HepG2 (cell line): Measurements from ENCODE around the gene LOXL4. TPM values are rescaled to one million over a fixed set of nuclear protein-coding genes. Genes with fewer than 3 reads are reported as not detected.
A peak's percentile ranks its signal among the peaks of the same experiment; 100 is the strongest.

Experiments used
- ATAC-seq: fragments of 200-7000 bp; cut with Tn5 transposase; 3 replicates; pipeline ENCODE4 v1.9.1; 2020; ENCODE audit warnings: mild to moderate bottlenecking, moderate library complexity
- BruUV-seq: library from RNA; stranded (reverse); fragments of 400-500 nt; replicated peaks from 2 replicates; lab custom pipeline; 2021; lab: Mats Ljungman, UMichigan
- CTCF ChIA-PET: fragments of 300-600 bp; formaldehyde crosslinking; extraction: SDS; loops from one replicate; lab custom pipeline; 2021; ENCODE audit warnings: low total read pairs, inconsistent platforms, low intra/inter-chr PET ratio; lab: Yijun Ruan, JAX
- POLR2A ChIA-PET: fragments of 350-600 bp; sonication (Branson Sonifier 250); formaldehyde crosslinking; loops from one replicate; lab custom pipeline; 2020; ENCODE audit warnings: antibody characterized with exemption, inconsistent platforms; lab: Yijun Ruan, JAX
- DNase-seq: peaks from one replicate; pipeline ENCODE4 v3.0.0-alpha.2; 2015; ENCODE audit warnings: low spot score
- FAIRE-seq: peaks from 3 replicates; lab custom pipeline; 2011; peaks lifted over from hg19 to GRCh38; lab: Jason Lieb, UNC
- H2AFZ ChIP-seq: one replicate; pipeline ENCODE4 v1.6.1; 2011; ENCODE audit warnings: low read length, inconsistent platforms
- H3K27ac ChIP-seq: fragments of 300-600 bp; 3 replicates; pipeline ENCODE4 v1.8.0; 2011; ENCODE audit warnings: mixed run types, mild to moderate bottlenecking, mixed read lengths, low read length, inconsistent platforms; ENCODE audit not compliant: insufficient read depth; ENCODE audit errors: extremely low read length
- H3K27me3 ChIP-seq, 2 experiments: fragments of 200-600 bp in 1 of 2; 2 replicates in 1 of 2; 3 replicates in 1 of 2; pipeline versions ENCODE4 v1.6.0 to v1.8.0; 2011; ENCODE audit warnings: low read length in 2 of 2, mild to moderate bottlenecking in 2 of 2, moderate library complexity in 2 of 2, inconsistent platforms in 1 of 2; ENCODE audit not compliant: insufficient read depth in 2 of 2, control insufficient read depth in 1 of 2
- H3K36me3 ChIP-seq, 2 experiments: fragments of 200-600 bp in 1 of 2; replicated peaks in 1 of 2; 2 replicates in 1 of 2; 3 replicates in 1 of 2; pipeline versions ENCODE4 v1.5.1 to v1.8.0; 2011; ENCODE audit warnings: low read length in 2 of 2, inconsistent platforms in 1 of 2; ENCODE audit not compliant: insufficient read depth in 2 of 2, control insufficient read depth in 1 of 2
- H3K4me1 ChIP-seq: 2 replicates; pipeline ENCODE4 v1.5.1; 2012; ENCODE audit warnings: low read length, inconsistent platforms; ENCODE audit not compliant: insufficient read depth
- H3K4me2 ChIP-seq: 2 replicates; pipeline ENCODE4 v1.6.0; 2011; ENCODE audit warnings: low read depth, low read length, inconsistent platforms
- H3K4me3 ChIP-seq, 3 experiments: fragments of 200-600 bp in 1 of 3; sonication (generic), shearing (Covaris generic) in 1 of 3; replicated peaks in 1 of 3; 2 replicates each; pipeline ENCODE4 v1.5.1; 2011 to 2016; ENCODE audit warnings: low read length in 3 of 3, inconsistent platforms in 2 of 3, low read depth in 2 of 3, mild to moderate bottlenecking in 2 of 3, control low read depth in 1 of 3, mixed read lengths in 1 of 3; ENCODE audit not compliant: insufficient read depth in 1 of 3
- H3K79me2 ChIP-seq: one replicate; pipeline ENCODE4 v1.6.1; 2011; ENCODE audit warnings: low read length, inconsistent platforms; ENCODE audit not compliant: insufficient read depth
- H3K9ac ChIP-seq: 2 replicates; pipeline ENCODE4 v1.6.0; 2011; ENCODE audit warnings: mild to moderate bottlenecking, low read depth, low read length, inconsistent platforms; ENCODE audit not compliant: insufficient read depth
- H3K9me3 ChIP-seq: 2 replicates; pipeline ENCODE4 v1.5.1; 2012; ENCODE audit warnings: mild to moderate bottlenecking, low read length
- H4K20me1 ChIP-seq: 2 replicates; pipeline ENCODE4 v1.6.0; 2011; ENCODE audit warnings: inconsistent platforms, mild to moderate bottlenecking, low read length, moderate library complexity; ENCODE audit not compliant: insufficient read depth
- ATF4 ChIP-seq, 2 experiments: fragments of 450-650 bp in 1 of 2; sonication (generic) in 1 of 2; formaldehyde crosslinking; IDR thresholded peaks; 2 replicates each; pipeline versions ENCODE4 v1.5.0 to v1.8.0; 2020 to 2022; ENCODE audit warnings: mild to moderate bottlenecking in 1 of 2, missing genetic modification reagents in 1 of 2
- CREBL2 ChIP-seq: sonication (generic); formaldehyde crosslinking; IDR thresholded peaks from 2 replicates; pipeline ENCODE4 v1.8.1; 2023; ENCODE audit warnings: missing genetic modification reagents, mild to moderate bottlenecking, borderline replicate concordance
- FOSL2 ChIP-seq: sonication (generic); formaldehyde crosslinking; IDR thresholded peaks from 2 replicates; pipeline ENCODE4 v1.4.0; 2020; ENCODE audit warnings: missing genetic modification reagents
- GABPA ChIP-seq, 2 experiments: IDR thresholded peaks; 2 replicates each; pipeline ENCODE4 v1.6.1; 2011 to 2016; ENCODE audit warnings: low read depth in 2 of 2, low read length in 1 of 2, missing biosample characterization in 1 of 2, missing genetic modification characterization in 1 of 2
- HDAC1 ChIP-seq: sonication (generic); formaldehyde crosslinking; IDR thresholded peaks from 2 replicates; pipeline ENCODE4 v1.5.1; 2020; ENCODE audit warnings: mild to moderate bottlenecking, missing genetic modification reagents
- HMG20A ChIP-seq: IDR thresholded peaks from 2 replicates; pipeline ENCODE4 v1.6.1; 2016; ENCODE audit warnings: borderline replicate concordance
- NFIC ChIP-seq: IDR thresholded peaks from 2 replicates; pipeline ENCODE4 v1.6.1; 2012; ENCODE audit warnings: mild to moderate bottlenecking, low read length, inconsistent platforms
- NKX3-1 ChIP-seq: sonication (generic); formaldehyde crosslinking; IDR thresholded peaks from 2 replicates; pipeline ENCODE4 v1.5.0; 2020; ENCODE audit warnings: missing genetic modification reagents
- NR2C2 ChIP-seq: sonication (generic); formaldehyde crosslinking; IDR thresholded peaks from 2 replicates; pipeline ENCODE4 v1.4.0; 2020; ENCODE audit warnings: missing genetic modification reagents, mild to moderate bottlenecking, moderate library complexity, borderline replicate concordance
- PPARG ChIP-seq: conservative IDR thresholded peaks from 2 replicates; pipeline ENCODE4 v1.6.1; 2016; ENCODE audit warnings: missing biosample characterization, missing genetic modification reagents
- PRDM15 ChIP-seq: sonication (generic); formaldehyde crosslinking; IDR thresholded peaks from 2 replicates; pipeline ENCODE4 v1.4.0; 2020; ENCODE audit warnings: missing genetic modification reagents
- RXRA ChIP-seq: sonication (generic); formaldehyde crosslinking; IDR thresholded peaks from 2 replicates; pipeline ENCODE4 v1.5.1; 2020; ENCODE audit warnings: missing genetic modification reagents
- SALL1 ChIP-seq: sonication (generic); formaldehyde crosslinking; IDR thresholded peaks from 2 replicates; pipeline ENCODE4 v1.8.0; 2022; ENCODE audit warnings: mild to moderate bottlenecking, missing genetic modification reagents
- SOX13 ChIP-seq, 3 experiments: fragments of 450-650 bp in 1 of 3; sonication (generic) in 1 of 3; formaldehyde crosslinking in 1 of 3; IDR thresholded peaks in 2 of 3; conservative IDR thresholded peaks in 1 of 3; 2 replicates each; pipeline versions ENCODE4 v1.5.0 to v1.6.1; 2016 to 2020; ENCODE audit warnings: antibody characterized with exemption in 1 of 3, mild to moderate bottlenecking in 1 of 3, missing compliant biosample characterization in 1 of 3, missing genetic modification reagents in 1 of 3, moderate library complexity in 1 of 3
- SOX5 ChIP-seq: IDR thresholded peaks from 2 replicates; pipeline ENCODE4 v1.6.1; 2016; ENCODE audit warnings: borderline replicate concordance
- XRCC5 ChIP-seq: fragments of 200-400 bp; formaldehyde crosslinking; optimal IDR thresholded peaks from 2 replicates; pipeline ENCODE3; 2017; ENCODE audit warnings: mild to moderate bottlenecking, low read length
- ZKSCAN8 ChIP-seq: IDR thresholded peaks from 2 replicates; pipeline ENCODE4 v1.6.1; 2016; ENCODE audit warnings: borderline replicate concordance, missing genetic modification reagents, missing compliant biosample characterization
- ZNF446 ChIP-seq: sonication (generic); formaldehyde crosslinking; IDR thresholded peaks from 2 replicates; pipeline ENCODE4 v1.5.0; 2020; ENCODE audit warnings: mild to moderate bottlenecking, missing genetic modification reagents
- ZNF501 ChIP-seq: sonication (generic); formaldehyde crosslinking; IDR thresholded peaks from 2 replicates; pipeline ENCODE4 v1.5.1; 2020; ENCODE audit warnings: mild to moderate bottlenecking, moderate library complexity, missing genetic modification reagents
- WGBS: methylation state at CpG from one replicate; pipeline ENCODE4 v1.1.6; 2017; ENCODE audit warnings: low lambda C conversion rate; 5-methylcytosine and 5-hydroxymethylcytosine counted together
- in situ Hi-C: cut with HindIII; loops from 2 replicates; pipeline ENCODE4 v1.10.0; 2017; ENCODE audit warnings: low pct_unique_long_range_greater_than_20kb; ENCODE audit not compliant: extremely low pct_ligation_motif_present
- intact Hi-C: fragments of 100-400 bp; cut with micrococcal nuclease; formaldehyde crosslinking; loops from one replicate; pipeline ENCODE4 v1.10.0; 2022; ENCODE audit not compliant: unreplicated experiment
- polyA plus RNA-seq, 8 experiments: library from polyadenylated mRNA; depleted of rRNA in 3 of 8; stranded (reverse) in 7 of 8; unstranded in 1 of 8; fragments of >200 nt; fragmentation: Illumina TruSeq in 4 of 8; extraction: Trizol in 4 of 8; gene quantifications; 2 replicates each; pipeline versions ENCODE4 v1.2.1 to v1.2.3, GENCODE V29; 2011 to 2016; ENCODE audit warnings: low read depth in 4 of 8, missing spikeins in 1 of 8, mixed read lengths in 1 of 8; ENCODE audit not compliant: insufficient read depth in 1 of 8
- total RNA-seq, 5 experiments: library from RNA; depleted of rRNA; stranded (reverse); fragments of >200 nt; fragmentation: Illumina TruSeq; extraction: Trizol; gene quantifications; 2 replicates each; pipeline ENCODE4 v1.2.3, GENCODE V29; 2016; ENCODE audit warnings: low read depth in 1 of 5

Gene LOXL4
- total and polyA plus RNA-seq, 2 of the 13 experiments (the other 11 are each of a cell fraction or from before 2014, with no cell fraction given), result 8.8 to 21.1 TPM

- Histone ChIP-seq H3K4me1 (peaks cover 22% of the 10 kb centered on the region), H3K27ac (no peak overlapping the region), H2AFZ (no peak overlapping the region), H3K36me3 (peaks cover 12 to 31% of the 10 kb centered on the region in 2 experiments), H3K4me3 (no peak overlapping the region), H3K27me3 (no peaks in the 10 kb centered on the region), H3K4me2 (no peak overlapping the region), H3K9me3 (no peaks in the 10 kb centered on the region), H4K20me1 (no peaks in the 10 kb centered on the region), H3K9ac (no peak overlapping the region), H3K79me2 (no peaks in the 10 kb centered on the region)
- BruUV-seq, result no TSS peak
- peak; percentile 44 for DNase-seq
- peak; percentile 69 for ATAC-seq
- intact Hi-C loops (no loop called here), in situ Hi-C loops (loop anchor here (10.0 kb wide), 1 partner anchor 56 kb away; no protein-coding TSS in a partner anchor)
- peak; percentile 51 for FAIRE-seq
- WGBS, result 34% methylated on average over 3 of the region's 3 CpGs
- POLR2A ChIA-PET, result interaction anchor here (2.0 kb wide), 1 partner anchor 19 kb away, joined by 8 read pairs; the partner anchor contains the start of gene LOXL4
- CTCF ChIA-PET, result no interaction called here
- TF ChIP-seq PPARG (CRISPR knock-in tag) (no peak), ATF4 (CRISPR knock-in tag; IDR thresholded peaks at IDR 0.05) (peak in 1 of 2 experiments; percentile 87; a peak in 2 of 4 replicates), CREBL2 (CRISPR knock-in tag) (no peak), ZKSCAN8 (CRISPR knock-in tag) (no peak), HMG20A (peak; percentile 17; the same call in 1 of the 2 replicates), FOSL2 (CRISPR knock-in tag) (0 out of 2 replicates have a peak, but pooled peaks have one; percentile 6), PRDM15 (CRISPR knock-in tag) (no peak), NR2C2 (CRISPR knock-in tag) (peak; percentile 73), SOX5 (CRISPR knock-in tag) (peak; percentile 91), NKX3-1 (no peak), NFIC (0 out of 2 replicates have a peak, but pooled peaks have one; percentile 23), SOX13 (IDR thresholded peaks at IDR 0.05) (peak; percentile 38; the same call in 1 of the 2 replicates), SOX13 (CRISPR knock-in tag; conservative IDR thresholded peaks at IDR 0.05 in 1 of 2, IDR thresholded peaks at IDR 0.05 in 1 of 2) (peak in 1 of 2 experiments; percentile 90; a peak in 2 of 4 replicates), ZNF446 (CRISPR knock-in tag) (no peak), ZNF501 (CRISPR knock-in tag) (no peak), GABPA (IDR thresholded peaks at IDR 0.05; ENCODE audit: low read depth, low read length) (no peak), GABPA (CRISPR knock-in tag; IDR thresholded peaks at IDR 0.05; ENCODE audit: low read depth) (peak; percentile 57; the same call in 1 of the 2 replicates), SALL1 (CRISPR knock-in tag) (peak; percentile 27; the same call in 1 of the 2 replicates), RXRA (no peak), XRCC5 (no peak), HDAC1 (CRISPR knock-in tag) (peak; percentile 49; the same call in 1 of the 2 replicates)
These were observed 18.9 kb downstream of the LOXL4 start for GRCh38 chr10:98249134-98249533.
